Osteoblast (primary cell): ENCODE measurements around the gene AMER3. TPM values are rescaled to one million over a fixed set of nuclear protein-coding genes. Genes with fewer than 3 reads are reported as not detected.

ENCODE experiments used
- DNase-seq: peaks from one replicate; pipeline ENCODE4 v3.0.0; 2011; ENCODE audit warnings: low spot score, mixed read lengths; ENCODE audit not compliant: insufficient read length; ENCODE audit errors: missing footprints
- H2AFZ ChIP-seq: 2 replicates; pipeline ENCODE4 v1.6.0; 2011; ENCODE audit warnings: mild to moderate bottlenecking, low read length
- H3K27ac ChIP-seq: 2 replicates; pipeline ENCODE4 v1.5.1; 2011; ENCODE audit warnings: mild to moderate bottlenecking, low read depth, low read length, moderate library complexity
- H3K27me3 ChIP-seq: 2 replicates; pipeline ENCODE4 v1.6.0; 2012; ENCODE audit warnings: mild to moderate bottlenecking, control low read depth, inconsistent platforms, low read length, moderate library complexity; ENCODE audit not compliant: insufficient read depth
- H3K36me3 ChIP-seq: 2 replicates; pipeline ENCODE4 v1.5.1; 2011; ENCODE audit warnings: mild to moderate bottlenecking, low read length, control low read depth, moderate library complexity; ENCODE audit not compliant: insufficient read depth
- H3K4me1 ChIP-seq: 2 replicates; pipeline ENCODE4 v1.5.1; 2011; ENCODE audit warnings: mild to moderate bottlenecking, low read length, control low read depth, moderate library complexity; ENCODE audit not compliant: insufficient read depth
- H3K4me2 ChIP-seq: 2 replicates; pipeline ENCODE4 v1.6.0; 2011; ENCODE audit warnings: mild to moderate bottlenecking, low read length; ENCODE audit not compliant: insufficient read depth
- H3K4me3 ChIP-seq: fragments of 200-600 bp; sonication (generic); 3 replicates; pipeline ENCODE4 v1.5.1; 2012; ENCODE audit warnings: mild to moderate bottlenecking, low read length, inconsistent platforms; ENCODE audit not compliant: insufficient read depth
- H3K79me2 ChIP-seq: 2 replicates; pipeline ENCODE4 v1.6.0; 2012; ENCODE audit warnings: mild to moderate bottlenecking, low read length, control low read depth, inconsistent platforms; ENCODE audit not compliant: insufficient read depth
- H3K9me3 ChIP-seq: 2 replicates; pipeline ENCODE4 v1.5.1; 2011; ENCODE audit warnings: low read depth, low read length, control low read depth
- H4K20me1 ChIP-seq: 2 replicates; pipeline ENCODE4 v1.6.0; 2012; ENCODE audit warnings: mild to moderate bottlenecking, low read length, control low read depth; ENCODE audit not compliant: insufficient read depth
- CTCF ChIP-seq: IDR thresholded peaks from 2 replicates; pipeline ENCODE4 v1.5.1; 2011; ENCODE audit warnings: mild to moderate bottlenecking, low read depth, low read length, moderate library complexity; ENCODE audit errors: extremely low read depth
- total RNA-seq: library from RNA; depleted of rRNA; stranded (reverse); fragments of >200 nt; gene quantifications from 2 replicates; pipeline ENCODE4 v1.2.3, GENCODE V29; 2012

The AMER3 gene
- total RNA-seq, 1 donor, result not detected

GRCh38 chr2:130799295-130799694 lies 44.0 kb downstream of the AMER3 start:
- H2AFZ ChIP-seq, result no peak overlapping the region
- no peak for DNase-seq
- H3K36me3 ChIP-seq, result no peaks in the 10 kb centered on the region
- no peaks in the 10 kb centered on the region for H3K9me3 ChIP-seq
- H3K4me2 ChIP-seq, result no peak overlapping the region
- H3K27me3 ChIP-seq, result no peaks in the 10 kb centered on the region
- H3K27ac ChIP-seq, result no peak overlapping the region
- H3K79me2 ChIP-seq, result no peaks in the 10 kb centered on the region
- no peak for TF ChIP-seq CTCF
- H4K20me1 ChIP-seq, result no peaks in the 10 kb centered on the region
- H3K4me1 ChIP-seq, result no peaks in the 10 kb centered on the region
- H3K4me3 ChIP-seq, result no peak overlapping the region

GRCh38 chr2:130805613-130806012 lies 50.3 kb downstream of the AMER3 start:
- H3K79me2 ChIP-seq, result no peaks in the 10 kb centered on the region
- no peak for TF ChIP-seq CTCF
- H3K27me3 ChIP-seq, result no peaks in the 10 kb centered on the region
- no peaks in the 10 kb centered on the region for H4K20me1 ChIP-seq
- no peak overlapping the region for H3K4me3 ChIP-seq
- no peak overlapping the region for H2AFZ ChIP-seq
- no peaks in the 10 kb centered on the region for H3K4me1 ChIP-seq
- DNase-seq, result no peak
- H3K4me2 ChIP-seq, result no peak overlapping the region
- H3K36me3 ChIP-seq, result no peaks in the 10 kb centered on the region
- H3K9me3 ChIP-seq, result no peaks in the 10 kb centered on the region
- no peak overlapping the region for H3K27ac ChIP-seq

- Histone ChIP-seq H3K36me3 (no peaks in the 10 kb centered on the region), H3K27ac (no peak overlapping the region), H3K4me2 (no peak overlapping the region), H4K20me1 (no peaks in the 10 kb centered on the region), H3K27me3 (no peaks in the 10 kb centered on the region), H2AFZ (no peak overlapping the region), H3K9me3 (no peaks in the 10 kb centered on the region), H3K4me3 (no peak overlapping the region), H3K4me1 (no peaks in the 10 kb centered on the region), H3K79me2 (no peaks in the 10 kb centered on the region)
- TF ChIP-seq CTCF, result no peak
- DNase-seq, result no peak
Observed at GRCh38 chr2:130806370-130806769, 51.0 kb downstream of the AMER3 start.

- Histone ChIP-seq H3K36me3 (no peaks in the 10 kb centered on the region), H3K4me3 (no peak overlapping the region), H3K27me3 (no peaks in the 10 kb centered on the region), H4K20me1 (no peaks in the 10 kb centered on the region), H3K79me2 (no peaks in the 10 kb centered on the region), H3K27ac (no peak overlapping the region), H2AFZ (no peak overlapping the region), H3K4me2 (no peak overlapping the region), H3K4me1 (no peaks in the 10 kb centered on the region), H3K9me3 (no peaks in the 10 kb centered on the region)
- TF ChIP-seq CTCF, result no peak
- DNase-seq, result no peak
Observed at GRCh38 chr2:130807659-130808385, 52.5 kb downstream of the AMER3 start.
